Jurkat, Clone E6-1 (cell line): ENCODE data around the gene TRIM26.
"Not testable (repeated sequence)": the region's sequence is repeated elsewhere in the genome, so short reads cannot be mapped to it uniquely, and the experiment has no call there.

Source experiments
- DNase-seq: peaks from one replicate; pipeline ENCODE4 v3.0.0-alpha.2; 2011; ENCODE audit warnings: low read depth, low spot score
- H3K4me3 ChIP-seq: 2 replicates; pipeline ENCODE4 v1.5.1; 2011; ENCODE audit warnings: mild to moderate bottlenecking, low read length, control low read depth, moderate library complexity

Gene TRIM26

GRCh38 chr6:30157581-30157980 lies 55.6 kb downstream of the TRIM26 start:
- H3K4me3 ChIP-seq: no peak overlapping the region
- DNase-seq: no peak

GRCh38 chr6:30156774-30157173 lies 56.4 kb downstream of the TRIM26 start:
- no peak overlapping the region for H3K4me3 ChIP-seq
- no peak for DNase-seq

GRCh38 chr6:30156262-30156599 lies 57.0 kb downstream of the TRIM26 start:
- DNase-seq: no peak
- no peak overlapping the region for H3K4me3 ChIP-seq

- DNase-seq: no peak
- H3K4me3 ChIP-seq: no peak overlapping the region
These were observed 57.5 kb downstream of the TRIM26 start for GRCh38 chr6:30155520-30156261.

GRCh38 chr6:30154709-30155519 lies 58.3 kb downstream of the TRIM26 start:
- DNase-seq: no peak
- no peak overlapping the region for H3K4me3 ChIP-seq

GRCh38 chr6:30154061-30154460 lies 59.1 kb downstream of the TRIM26 start:
- no peak for DNase-seq
- no peak overlapping the region for H3K4me3 ChIP-seq

- no peak for DNase-seq
- no peak overlapping the region for H3K4me3 ChIP-seq
These were observed 60.1 kb downstream of the TRIM26 start for GRCh38 chr6:30152910-30153610.

GRCh38 chr6:30152016-30152673 lies 61.1 kb downstream of the TRIM26 start:
- no peak for DNase-seq
- no peak overlapping the region for H3K4me3 ChIP-seq

GRCh38 chr6:30151580-30151979 lies 61.6 kb downstream of the TRIM26 start:
- no peak overlapping the region for H3K4me3 ChIP-seq
- DNase-seq: peak; percentile 42

- no peak overlapping the region for H3K4me3 ChIP-seq
- DNase-seq: no peak
These were observed 62.4 kb downstream of the TRIM26 start for GRCh38 chr6:30150671-30151395.

GRCh38 chr6:30149858-30150550 lies 63.2 kb downstream of the TRIM26 start:
- no peak overlapping the region for H3K4me3 ChIP-seq
- no peak for DNase-seq

- DNase-seq: no peak
These were observed 64.0 kb downstream of the TRIM26 start for GRCh38 chr6:30149234-30149633.

GRCh38 chr6:30147096-30147495 lies 66.1 kb downstream of the TRIM26 start:
- peak; percentile 33 for DNase-seq
- no peak overlapping the region for H3K4me3 ChIP-seq

More at GRCh38 chr6:30149234-30149633, 64.0 kb downstream of the TRIM26 start:
- no peak overlapping the region for H3K4me3 ChIP-seq

GRCh38 chr6:30145818-30146217 lies 67.4 kb downstream of the TRIM26 start:
- H3K4me3 ChIP-seq: no peak overlapping the region
- no peak for DNase-seq

GRCh38 chr6:30144811-30145210 lies 68.4 kb downstream of the TRIM26 start:
- no peak overlapping the region for H3K4me3 ChIP-seq
- DNase-seq: no peak

- no peak for DNase-seq
- no peak overlapping the region for H3K4me3 ChIP-seq
These were observed 69.4 kb downstream of the TRIM26 start for GRCh38 chr6:30143780-30144179.

- no peak for DNase-seq
- no peak overlapping the region for H3K4me3 ChIP-seq
These were observed 70.5 kb downstream of the TRIM26 start for GRCh38 chr6:30142665-30143064.

GRCh38 chr6:30140240-30140639 lies 73.0 kb downstream of the TRIM26 start:
- not testable (repeated sequence) for H3K4me3 ChIP-seq, DNase-seq
